Measurements from ENCODE around the gene TLR3.

DNA sequence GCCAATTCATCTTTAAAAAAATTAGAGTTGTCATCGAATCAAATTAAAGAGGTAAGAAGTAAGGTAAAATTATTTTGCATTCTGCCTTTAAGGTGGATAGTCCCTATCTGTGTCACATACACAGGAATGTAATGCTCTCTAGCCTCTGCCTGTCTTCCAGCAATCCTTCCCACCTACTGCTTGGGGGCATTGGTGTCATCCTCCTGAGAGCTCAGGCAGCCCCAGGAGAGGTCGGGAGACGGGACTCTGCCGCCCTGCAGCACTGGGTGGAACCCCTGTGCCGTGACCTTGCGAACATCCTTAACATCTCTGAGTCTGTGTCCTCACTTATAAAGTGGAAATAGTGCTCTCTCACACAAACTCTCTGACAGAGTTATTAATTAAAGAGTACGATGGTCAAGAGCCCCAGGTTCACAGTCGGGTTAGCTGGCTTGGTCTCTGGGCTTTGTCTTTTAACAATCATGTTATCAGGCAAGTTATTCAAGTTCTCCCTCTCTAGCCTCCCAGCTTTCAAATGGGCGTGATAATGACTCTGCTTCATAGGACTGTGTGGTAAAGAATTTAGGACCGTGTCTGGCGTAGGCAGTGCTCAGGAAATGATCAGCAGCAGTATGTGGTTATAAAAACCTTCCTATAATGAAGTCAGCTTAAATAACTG lies 10.2 kb downstream of the TLR3 start:
- no peak for TF ChIP-seq POLR2A (IDR thresholded peaks at IDR 0.05)
- TF ChIP-seq CTCF (IDR thresholded peaks at IDR 0.05): no peak

All from vagina (tissue), 2 donors.